Gastroesophageal sphincter (tissue), 3 donors: ENCODE data around the gene GJB3.

Source experiments
- POLR2A ChIP-seq, 2 donors: fragments of 450-650 bp; IDR thresholded peaks; one replicate each; pipeline ENCODE4 v1.6.1; 2017; ENCODE audit warnings: antibody characterized with exemption in 2 of 2, mild to moderate bottlenecking in 2 of 2, moderate library complexity in 1 of 2
- TF ChIP-seq, protein P1 (sequence below), 4 experiments: fragments of 200-600 bp in 2 of 4; fragments of 450-650 bp in 2 of 4; sonication (generic) in 1 of 4; IDR thresholded peaks; one replicate each; pipeline ENCODE4 v1.5.1; 2017 to 2019; ENCODE audit warnings: antibody characterized with exemption in 4 of 4, mild to moderate bottlenecking in 2 of 4, moderate library complexity in 2 of 4

DNA sequence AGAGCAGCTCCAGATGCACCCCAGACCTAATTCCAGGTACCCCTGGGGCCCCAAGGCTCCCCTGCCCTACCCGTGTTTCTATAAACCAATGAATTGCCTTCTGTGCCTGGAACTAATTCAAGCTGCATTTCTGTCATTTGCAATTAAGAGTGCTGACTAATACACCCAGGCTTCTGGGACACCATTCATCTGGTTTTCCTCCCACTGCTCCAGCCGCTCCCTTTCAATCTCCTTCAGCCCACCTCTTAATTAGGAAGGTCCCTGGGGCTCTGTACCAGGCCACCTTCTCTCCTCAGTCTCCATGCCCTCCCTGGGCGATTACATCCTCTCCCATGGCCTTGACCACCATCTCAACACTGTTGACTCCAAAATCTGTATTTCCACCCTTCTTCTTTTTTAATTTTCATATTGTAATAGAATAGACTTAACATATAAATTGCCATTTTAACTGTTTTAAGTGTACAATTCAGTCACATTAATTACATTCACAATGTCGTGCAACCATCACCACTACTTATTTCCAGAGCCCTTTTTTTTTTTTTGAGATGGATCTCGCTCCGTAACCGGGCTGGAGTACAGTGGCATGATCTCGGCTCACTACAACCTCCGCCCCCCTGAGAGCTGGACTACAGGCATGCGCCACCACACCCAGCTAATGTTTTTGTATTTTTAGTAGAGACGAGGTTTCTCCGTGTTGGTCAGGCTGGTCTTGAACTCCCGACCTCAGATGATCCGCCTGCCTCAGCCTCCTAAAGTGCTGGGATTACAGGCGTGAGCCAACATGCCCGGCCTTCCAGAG, 9.2 kb upstream of the GJB3 start:
- TF ChIP-seq, protein P1, sequence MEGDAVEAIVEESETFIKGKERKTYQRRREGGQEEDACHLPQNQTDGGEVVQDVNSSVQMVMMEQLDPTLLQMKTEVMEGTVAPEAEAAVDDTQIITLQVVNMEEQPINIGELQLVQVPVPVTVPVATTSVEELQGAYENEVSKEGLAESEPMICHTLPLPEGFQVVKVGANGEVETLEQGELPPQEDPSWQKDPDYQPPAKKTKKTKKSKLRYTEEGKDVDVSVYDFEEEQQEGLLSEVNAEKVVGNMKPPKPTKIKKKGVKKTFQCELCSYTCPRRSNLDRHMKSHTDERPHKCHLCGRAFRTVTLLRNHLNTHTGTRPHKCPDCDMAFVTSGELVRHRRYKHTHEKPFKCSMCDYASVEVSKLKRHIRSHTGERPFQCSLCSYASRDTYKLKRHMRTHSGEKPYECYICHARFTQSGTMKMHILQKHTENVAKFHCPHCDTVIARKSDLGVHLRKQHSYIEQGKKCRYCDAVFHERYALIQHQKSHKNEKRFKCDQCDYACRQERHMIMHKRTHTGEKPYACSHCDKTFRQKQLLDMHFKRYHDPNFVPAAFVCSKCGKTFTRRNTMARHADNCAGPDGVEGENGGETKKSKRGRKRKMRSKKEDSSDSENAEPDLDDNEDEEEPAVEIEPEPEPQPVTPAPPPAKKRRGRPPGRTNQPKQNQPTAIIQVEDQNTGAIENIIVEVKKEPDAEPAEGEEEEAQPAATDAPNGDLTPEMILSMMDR (IDR thresholded peaks at IDR 0.05) = no peak
- no peak for TF ChIP-seq POLR2A (IDR thresholded peaks at IDR 0.05)
